CD4-positive, CD25-positive, alpha-beta regulatory T cell (primary cell): ENCODE data around the gene HLCS. TPM values are rescaled to one million over a fixed set of nuclear protein-coding genes. Genes with fewer than 3 reads are reported as not detected.

Source experiments
- ATAC-seq, 2 donors: fragments of 150-1000 bp; cut with Tn5 transposase; one replicate each; pipeline ENCODE4 v1.10.0; 2021; ENCODE audit warnings: low read depth in 2 of 2, moderate number of reproducible peaks in 2 of 2, moderate library complexity in 1 of 2
- DNase-seq, 3 donors: peaks; one replicate each; pipeline versions ENCODE4 v3.0.0 to v3.0.0-alpha.2; 2012 to 2022; ENCODE audit warnings: mixed read lengths in 1 of 3
- H3K27ac ChIP-seq: one replicate; pipeline ENCODE4 v1.7.0; 2013; ENCODE audit warnings: mild to moderate bottlenecking, low read length; ENCODE audit not compliant: insufficient read depth, poor library complexity, severe bottlenecking
- H3K27me3 ChIP-seq: one replicate; pipeline ENCODE4 v1.7.0; 2013; ENCODE audit warnings: low read length; ENCODE audit not compliant: control insufficient read depth, insufficient read depth
- H3K36me3 ChIP-seq: one replicate; pipeline ENCODE4 v1.7.0; 2013; ENCODE audit warnings: mild to moderate bottlenecking, low read length, moderate library complexity; ENCODE audit not compliant: control insufficient read depth, insufficient read depth
- H3K4me1 ChIP-seq: 2 replicates; pipeline ENCODE4 v1.7.0; 2013; ENCODE audit warnings: mild to moderate bottlenecking, low read length; ENCODE audit not compliant: insufficient read depth, control insufficient read depth, poor library complexity, severe bottlenecking
- H3K4me3 ChIP-seq: one replicate; pipeline ENCODE4 v1.7.0; 2013; ENCODE audit warnings: low read depth, mild to moderate bottlenecking, low read length, moderate library complexity
- H3K9me3 ChIP-seq, 2 experiments: 1 replicate in 1 of 2; 2 replicates in 1 of 2; pipeline ENCODE4 v1.7.0; 2013; ENCODE audit warnings: low read length in 2 of 2, mild to moderate bottlenecking in 1 of 2, moderate library complexity in 1 of 2; ENCODE audit not compliant: control insufficient read depth in 2 of 2
- H3K27ac Mint-ChIP-seq, 3 donors: one replicate each; pipeline ENCODE4 v1.8.0; 2020 to 2022; ENCODE audit warnings: mild to moderate bottlenecking in 3 of 3, mixed read lengths in 3 of 3, moderate library complexity in 2 of 3
- H3K27me3 Mint-ChIP-seq: one replicate; pipeline ENCODE4 v1.8.0; 2022; ENCODE audit warnings: mild to moderate bottlenecking, mixed read lengths
- H3K36me3 Mint-ChIP-seq: one replicate; pipeline ENCODE4 v1.8.0; 2020; ENCODE audit warnings: mixed read lengths
- H3K4me1 Mint-ChIP-seq, 4 donors: one replicate each; pipeline ENCODE4 v1.8.0; 2020 to 2022; ENCODE audit warnings: mixed read lengths in 4 of 4, mild to moderate bottlenecking in 1 of 4
- H3K4me3 Mint-ChIP-seq, 4 donors: one replicate each; pipeline ENCODE4 v1.8.0; 2020 to 2022; ENCODE audit warnings: mild to moderate bottlenecking in 4 of 4, mixed read lengths in 4 of 4, moderate library complexity in 3 of 4
- H3K9me3 Mint-ChIP-seq, 7 donors: one replicate each; pipeline ENCODE4 v1.8.0; 2020 to 2022; ENCODE audit warnings: mixed read lengths in 7 of 7, mild to moderate bottlenecking in 3 of 7, moderate library complexity in 2 of 7
- polyA plus RNA-seq, 4 donors: library from polyadenylated mRNA; unstranded; fragments of 300-500 nt; fragmentation: Illumina TruSeq; gene quantifications; one replicate each; pipeline ENCODE4 v1.2.3, GENCODE V29; 2021
- total RNA-seq: library from RNA; stranded (reverse); gene quantifications from one replicate; pipeline ENCODE4 v1.2.3, GENCODE V29; 2022

The HLCS gene
- total and polyA plus RNA-seq, 5 donors from 2014 or later = 5.2 to 13.6 (median 11.0) TPM

GRCh38 chr21:36722370-36723368 is 243.8 kb downstream of the HLCS start:
- H3K27me3 ChIP-seq = peaks cover 4% of the 10 kb centered on the region
- H3K9me3 ChIP-seq = no peaks in the 10 kb centered on the region
- H3K4me1 ChIP-seq = no peaks in the 10 kb centered on the region
- Mint-ChIP-seq H3K27me3 (peaks cover 23% of the 10 kb centered on the region), H3K27ac (no peak overlapping the region), H3K4me1 (no peaks in the 10 kb centered on the region), H3K36me3 (no peaks in the 10 kb centered on the region), H3K9me3 (peaks cover 0 to 1% (median 0%) of the 10 kb centered on the region in 7 donors), H3K4me3 (peak overlapping the region in 1 of 4 donors; percentile 2)
- ATAC-seq = no peak
- no peaks in the 10 kb centered on the region for H3K36me3 ChIP-seq
- no peak for DNase-seq
- no peak overlapping the region for H3K27ac ChIP-seq
- H3K4me3 ChIP-seq = no peak overlapping the region

- Mint-ChIP-seq H3K27me3 (peaks cover 30% of the 10 kb centered on the region), H3K4me3 (no peak overlapping the region), H3K36me3 (no peaks in the 10 kb centered on the region), H3K4me1 (no peaks in the 10 kb centered on the region), H3K9me3 (peaks cover 0 to 1% (median 0%) of the 10 kb centered on the region in 7 donors), H3K27ac (no peak overlapping the region)
- no peaks in the 10 kb centered on the region for H3K36me3 ChIP-seq
- H3K4me1 ChIP-seq = no peaks in the 10 kb centered on the region
- no peaks in the 10 kb centered on the region for H3K9me3 ChIP-seq
- ATAC-seq = no peak
- no peak for DNase-seq
- no peak overlapping the region for H3K27ac ChIP-seq
- H3K4me3 ChIP-seq = no peak overlapping the region
- H3K27me3 ChIP-seq = peaks cover 7% of the 10 kb centered on the region
Observed at GRCh38 chr21:36721817-36722216, 244.7 kb downstream of the HLCS start.

- H3K4me1 Mint-ChIP-seq = no peaks in the 10 kb centered on the region
- Histone ChIP-seq H3K9me3 (no peaks in the 10 kb centered on the region), H3K27me3 (peaks cover 13% of the 10 kb centered on the region), H3K36me3 (no peaks in the 10 kb centered on the region), H3K4me3 (no peak overlapping the region), H3K4me1 (no peaks in the 10 kb centered on the region), H3K27ac (no peak overlapping the region)
- H3K27ac Mint-ChIP-seq = no peak overlapping the region
- H3K27me3 Mint-ChIP-seq = peaks cover 52% of the 10 kb centered on the region
- H3K4me3 Mint-ChIP-seq = no peak overlapping the region
- H3K36me3 Mint-ChIP-seq = no peaks in the 10 kb centered on the region
- H3K9me3 Mint-ChIP-seq = peaks cover 0 to 1% (median 0%) of the 10 kb centered on the region in 7 donors
- ATAC-seq = no peak
- no peak for DNase-seq
Observed at GRCh38 chr21:36719614-36720013, 246.9 kb downstream of the HLCS start.

GRCh38 chr21:36718951-36719501 is 247.4 kb downstream of the HLCS start:
- ATAC-seq = no peak
- H3K4me3 Mint-ChIP-seq = no peak overlapping the region
- H3K27me3 Mint-ChIP-seq = peaks cover 58% of the 10 kb centered on the region

GRCh38 chr21:36717976-36718375 is 248.5 kb downstream of the HLCS start:
- Mint-ChIP-seq H3K9me3 (peaks cover 0 to 1% (median 0%) of the 10 kb centered on the region in 7 donors), H3K4me3 (no peak overlapping the region), H3K4me1 (no peaks in the 10 kb centered on the region), H3K27ac (no peak overlapping the region), H3K27me3 (peaks cover 68% of the 10 kb centered on the region), H3K36me3 (no peaks in the 10 kb centered on the region)
- Histone ChIP-seq H3K27ac (no peak overlapping the region), H3K9me3 (no peaks in the 10 kb centered on the region), H3K4me3 (no peak overlapping the region), H3K4me1 (no peaks in the 10 kb centered on the region), H3K36me3 (no peaks in the 10 kb centered on the region), H3K27me3 (peaks cover 22% of the 10 kb centered on the region)
- ATAC-seq = no peak
- no peak for DNase-seq

More at GRCh38 chr21:36718951-36719501, 247.4 kb downstream of the HLCS start:
- no peak overlapping the region for H3K27ac ChIP-seq
- H3K4me3 ChIP-seq = no peak overlapping the region
- H3K4me1 ChIP-seq = no peaks in the 10 kb centered on the region
- H3K27me3 ChIP-seq = peaks cover 19% of the 10 kb centered on the region
- no peak overlapping the region for H3K27ac Mint-ChIP-seq
- no peaks in the 10 kb centered on the region for H3K9me3 ChIP-seq
- H3K4me1 Mint-ChIP-seq = no peaks in the 10 kb centered on the region
- DNase-seq = no peak
- H3K9me3 Mint-ChIP-seq = peaks cover 0 to 1% (median 0%) of the 10 kb centered on the region in 7 donors
- no peaks in the 10 kb centered on the region for H3K36me3 Mint-ChIP-seq
- H3K36me3 ChIP-seq = no peaks in the 10 kb centered on the region

GRCh38 chr21:36716836-36717235 is 249.6 kb downstream of the HLCS start:
- DNase-seq (no peak), ATAC-seq (no peak)
- H3K9me3 ChIP-seq = no peaks in the 10 kb centered on the region
- no peaks in the 10 kb centered on the region for H3K4me1 ChIP-seq
- no peaks in the 10 kb centered on the region for H3K36me3 ChIP-seq
- peaks cover 0 to 1% (median 0%) of the 10 kb centered on the region in 7 donors for H3K9me3 Mint-ChIP-seq
- no peak overlapping the region for H3K27ac ChIP-seq
- H3K27ac Mint-ChIP-seq = no peak overlapping the region
- no peak overlapping the region for H3K4me3 ChIP-seq
- peak overlapping the region in 1 of 4 donors; percentile 61 for H3K4me3 Mint-ChIP-seq
- H3K36me3 Mint-ChIP-seq = no peaks in the 10 kb centered on the region
- peaks cover 70% of the 10 kb centered on the region for H3K27me3 Mint-ChIP-seq
- no peaks in the 10 kb centered on the region for H3K4me1 Mint-ChIP-seq
- H3K27me3 ChIP-seq = peaks cover 27% of the 10 kb centered on the region

GRCh38 chr21:36716387-36716786 is 250.1 kb downstream of the HLCS start:
- no peak overlapping the region for H3K27ac ChIP-seq
- no peaks in the 10 kb centered on the region for H3K4me1 Mint-ChIP-seq
- peaks cover 28% of the 10 kb centered on the region for H3K27me3 ChIP-seq
- H3K27ac Mint-ChIP-seq = no peak overlapping the region
- H3K36me3 Mint-ChIP-seq = no peaks in the 10 kb centered on the region
- peaks cover 0 to 1% (median 0%) of the 10 kb centered on the region in 7 donors for H3K9me3 Mint-ChIP-seq
- no peak for ATAC-seq
- H3K27me3 Mint-ChIP-seq = peaks cover 75% of the 10 kb centered on the region
- H3K4me1 ChIP-seq = no peaks in the 10 kb centered on the region
- no peaks in the 10 kb centered on the region for H3K9me3 ChIP-seq
- DNase-seq = no peak
- H3K4me3 Mint-ChIP-seq = no peak overlapping the region
- no peak overlapping the region for H3K4me3 ChIP-seq
- no peaks in the 10 kb centered on the region for H3K36me3 ChIP-seq
